GM18502 (cell line): Measurements from ENCODE around the gene IGFBP2.

Source experiments
- ATAC-seq: cut with Tn5 transposase; IDR thresholded peaks from one replicate; pipeline ENCODE4 v1.9.1; 2021; ENCODE audit warnings: mild to moderate bottlenecking; ENCODE audit not compliant: unreplicated experiment, poor library complexity

The IGFBP2 gene

GRCh38 chr2:216608525-216608924, 24.7 kb upstream of the IGFBP2 start:
- ATAC-seq: no peak

GRCh38 chr2:216615298-216616082, 17.7 kb upstream of the IGFBP2 start:
- no peak for ATAC-seq

GRCh38 chr2:216616083-216616678, 17.0 kb upstream of the IGFBP2 start:
- no peak for ATAC-seq

GRCh38 chr2:216617159-216617815, 15.9 kb upstream of the IGFBP2 start:
- no peak for ATAC-seq

GRCh38 chr2:216618785-216619184, 14.4 kb upstream of the IGFBP2 start:
- ATAC-seq: no peak

- ATAC-seq: no peak
These were observed 13.5 kb upstream of the IGFBP2 start for GRCh38 chr2:216619411-216620393.

- no peak for ATAC-seq
These were observed 12.4 kb upstream of the IGFBP2 start for GRCh38 chr2:216620786-216621185.

GRCh38 chr2:216621292-216621691, 11.9 kb upstream of the IGFBP2 start:
- no peak for ATAC-seq

- ATAC-seq: no peak
These were observed 10.7 kb upstream of the IGFBP2 start for GRCh38 chr2:216622526-216622925.

GRCh38 chr2:216624251-216624650, 9.0 kb upstream of the IGFBP2 start:
- ATAC-seq: no peak

- no peak for ATAC-seq
These were observed 6.9 kb upstream of the IGFBP2 start for GRCh38 chr2:216626168-216626874.

- no peak for ATAC-seq
These were observed 6.4 kb upstream of the IGFBP2 start for GRCh38 chr2:216626875-216627245.

- no peak for ATAC-seq
These were observed 3.4 kb upstream of the IGFBP2 start for GRCh38 chr2:216629784-216630183.

GRCh38 chr2:216632346-216632951, 771 bp upstream of the IGFBP2 start:
- no peak for ATAC-seq

- no peak for ATAC-seq
These were observed 573 bp downstream of the IGFBP2 start for GRCh38 chr2:216633616-216634369.

- no peak for ATAC-seq
These were observed 1.3 kb downstream of the IGFBP2 start for GRCh38 chr2:216634370-216635148.

GRCh38 chr2:216635171-216635570, 2.0 kb downstream of the IGFBP2 start:
- no peak for ATAC-seq
